Embryonic facial prominence (tissue), 1 donor: ENCODE data around the gene C19orf25.
"Not testable (repeated sequence)": the region's sequence is repeated elsewhere in the genome, so short reads cannot be mapped to it uniquely, and the experiment has no call there.

Experiments used
- DNase-seq: peaks from one replicate; pipeline ENCODE4 v3.0.0-alpha.2; 2016; ENCODE audit errors: extremely low spot score

C19orf25 gene

DNA sequence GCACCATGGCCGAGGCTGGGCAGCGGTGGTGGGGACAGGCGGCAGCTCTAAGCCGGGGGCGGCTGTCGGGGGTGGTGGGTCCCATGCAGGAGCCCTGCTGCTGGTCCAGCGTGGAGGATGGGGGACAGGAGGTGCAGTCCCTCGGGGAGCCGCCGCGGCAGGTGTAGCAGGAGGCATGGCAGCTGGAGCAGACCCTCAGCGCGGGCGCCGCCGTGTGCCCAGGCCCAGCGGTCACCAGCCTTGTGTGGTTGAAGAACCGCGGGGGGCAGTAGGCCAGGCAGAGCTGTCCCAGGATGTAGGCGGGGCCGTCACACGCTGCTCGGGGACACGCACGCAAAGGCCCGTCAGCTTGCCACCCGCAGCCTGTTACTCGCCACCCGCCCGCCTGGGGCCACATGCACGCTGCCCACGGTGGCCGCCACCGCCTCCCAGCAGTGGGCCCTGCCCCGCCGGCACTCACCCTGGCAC is 2.9 kb upstream of the C19orf25 start:
- no peak for DNase-seq

DNA sequence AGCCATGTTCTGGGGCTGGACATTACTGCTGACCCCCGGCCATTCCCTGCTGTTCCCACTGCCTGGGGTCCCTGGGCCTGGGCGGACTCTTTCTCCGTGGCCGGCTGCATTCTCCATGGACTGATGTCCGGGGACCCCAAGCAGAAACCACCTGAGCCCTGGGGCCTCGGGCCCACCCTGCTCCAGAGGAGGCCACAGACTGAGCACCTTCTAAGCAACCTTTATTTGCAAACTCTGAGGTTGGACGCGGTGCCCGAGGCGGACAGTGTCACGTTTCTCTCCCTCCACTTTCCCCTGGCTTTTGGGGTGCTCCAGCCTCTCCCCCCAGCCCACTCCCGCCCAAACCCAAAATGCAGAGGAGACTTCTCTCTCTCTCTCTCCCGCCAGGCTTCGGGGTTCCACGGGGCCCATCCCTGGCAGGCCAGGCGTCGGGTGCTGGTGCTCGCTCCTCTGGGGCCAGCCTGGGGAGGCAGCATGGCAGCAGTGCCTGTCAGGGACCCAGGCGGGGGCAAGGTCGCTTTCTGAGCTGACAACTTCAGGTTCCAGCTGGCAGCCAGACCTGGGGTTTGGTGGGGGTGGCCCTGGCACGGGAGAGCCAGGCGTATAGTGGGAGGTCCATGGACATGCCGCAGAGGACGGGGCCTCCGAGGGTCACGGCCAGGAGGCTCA is 2.3 kb upstream of the C19orf25 start:
- DNase-seq, result no peak

DNA sequence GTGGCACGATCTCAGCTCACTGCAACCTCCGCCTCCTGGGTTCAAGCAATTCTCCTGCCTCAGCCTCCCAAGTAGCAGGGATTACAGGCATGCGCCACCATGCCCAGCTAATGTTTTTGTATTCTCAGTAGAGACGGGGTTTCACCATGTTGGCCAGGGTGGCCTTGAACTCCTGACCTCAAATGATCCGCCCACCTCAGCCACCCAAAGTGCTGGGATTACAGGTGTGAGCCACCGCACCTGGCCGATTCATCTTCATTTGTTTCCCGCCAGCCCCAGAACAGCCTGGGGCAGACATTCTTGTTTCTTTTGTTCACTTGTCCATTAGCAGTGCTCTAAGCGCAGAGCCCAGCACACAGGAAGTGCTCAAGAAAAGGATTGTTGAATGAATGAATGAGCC is 2.0 kb downstream of the C19orf25 start:
- not testable (repeated sequence) for DNase-seq

DNA sequence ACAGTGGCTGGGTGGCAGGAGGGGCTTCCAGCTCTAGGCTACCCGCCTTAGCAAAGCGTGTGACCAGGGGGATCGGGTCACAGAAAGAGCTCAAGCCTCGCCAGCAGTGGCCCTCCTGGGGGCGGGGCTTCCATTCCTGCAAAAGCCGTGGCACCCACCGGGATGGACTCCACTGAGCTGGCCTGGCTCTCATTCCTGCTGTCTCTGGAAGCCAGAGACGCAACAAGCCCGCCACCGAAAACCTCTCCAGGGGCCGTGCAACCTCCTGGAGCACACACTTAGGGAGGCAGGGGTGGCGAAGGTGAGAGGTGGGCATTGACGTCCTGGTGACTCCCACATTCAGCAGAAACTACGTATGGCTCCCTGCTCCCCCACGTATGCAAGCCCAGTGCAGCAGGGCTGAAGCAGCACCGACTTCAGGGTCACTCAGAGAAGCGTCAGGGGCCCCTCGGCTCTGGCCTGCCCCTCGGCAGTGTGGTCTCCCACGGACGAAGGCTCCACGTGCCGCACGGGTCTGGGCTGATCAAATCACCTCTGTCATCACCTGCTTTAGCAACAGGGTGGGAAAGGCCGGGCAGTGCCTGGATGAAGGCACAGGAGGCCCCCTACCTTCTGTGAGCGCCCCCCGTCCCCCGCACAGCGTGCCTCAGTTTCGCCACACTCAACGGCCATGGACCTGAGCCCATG is 3.1 kb downstream of the C19orf25 start:
- DNase-seq, result no peak

DNA sequence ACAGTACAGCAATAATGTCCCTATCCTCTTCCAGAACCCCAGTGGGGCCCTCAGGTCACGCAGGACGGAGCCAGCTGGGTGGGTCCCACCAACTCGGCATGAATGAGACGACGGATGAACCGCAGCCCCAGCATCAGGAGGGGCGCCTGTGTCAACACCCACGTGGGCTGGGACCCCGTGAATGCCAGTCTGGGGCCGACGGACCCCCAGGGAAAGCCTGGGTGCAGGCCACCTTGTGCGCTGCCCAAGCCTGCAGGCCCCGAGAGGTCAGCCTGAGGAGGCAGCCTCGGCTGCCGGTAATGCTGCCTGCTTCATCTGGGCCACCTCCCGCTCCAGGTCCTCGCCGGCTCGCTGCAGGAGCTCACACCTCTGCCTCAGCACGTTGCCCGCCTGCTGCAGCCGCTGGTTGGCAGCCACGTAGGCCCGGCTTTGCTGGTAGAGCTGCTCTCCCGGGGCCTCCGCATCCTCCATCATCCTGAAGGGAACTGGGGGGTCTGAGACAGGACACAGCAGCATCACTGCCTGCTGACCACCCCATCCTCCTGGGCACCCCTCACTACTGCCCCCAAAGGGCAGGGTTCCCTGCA is 4.2 kb downstream of the C19orf25 start:
- no peak for DNase-seq

DNA sequence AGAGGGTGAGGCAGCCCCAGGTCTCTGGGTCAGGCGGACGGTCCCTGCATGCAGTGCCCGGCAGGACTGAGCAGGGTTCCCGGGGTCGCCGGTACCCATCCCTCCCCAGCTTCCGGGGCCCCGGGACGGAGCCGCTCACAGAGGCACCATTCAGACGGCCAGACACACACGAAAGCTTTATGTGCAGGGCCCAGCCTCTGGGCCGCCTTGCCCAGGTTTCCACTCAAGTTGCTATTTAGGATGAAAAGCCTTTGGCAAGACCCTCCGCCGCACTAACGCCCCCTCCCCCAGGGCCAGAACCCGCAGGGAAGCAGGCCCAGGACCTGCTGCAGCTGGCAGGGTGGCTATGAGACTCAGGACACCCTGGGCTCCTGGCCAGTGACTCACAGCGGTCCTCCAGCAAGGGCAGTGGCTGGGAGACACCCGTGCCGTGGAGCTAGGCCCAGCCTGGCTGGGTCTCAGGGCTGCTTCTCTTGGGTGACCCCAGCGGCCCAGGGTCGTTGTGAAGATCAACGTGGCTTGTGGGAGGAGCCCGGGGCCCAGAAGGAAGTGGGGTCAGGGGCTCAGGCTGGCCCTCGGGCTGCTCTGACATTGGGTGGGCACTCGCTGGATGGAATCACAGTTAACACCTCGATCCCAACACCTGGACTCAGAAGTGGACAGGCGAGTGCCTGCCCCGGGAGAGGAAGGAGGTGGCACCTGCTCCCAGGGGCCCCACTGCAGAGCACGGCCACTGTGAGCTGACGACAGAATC is 4.8 kb downstream of the C19orf25 start:
- no peak for DNase-seq

DNA sequence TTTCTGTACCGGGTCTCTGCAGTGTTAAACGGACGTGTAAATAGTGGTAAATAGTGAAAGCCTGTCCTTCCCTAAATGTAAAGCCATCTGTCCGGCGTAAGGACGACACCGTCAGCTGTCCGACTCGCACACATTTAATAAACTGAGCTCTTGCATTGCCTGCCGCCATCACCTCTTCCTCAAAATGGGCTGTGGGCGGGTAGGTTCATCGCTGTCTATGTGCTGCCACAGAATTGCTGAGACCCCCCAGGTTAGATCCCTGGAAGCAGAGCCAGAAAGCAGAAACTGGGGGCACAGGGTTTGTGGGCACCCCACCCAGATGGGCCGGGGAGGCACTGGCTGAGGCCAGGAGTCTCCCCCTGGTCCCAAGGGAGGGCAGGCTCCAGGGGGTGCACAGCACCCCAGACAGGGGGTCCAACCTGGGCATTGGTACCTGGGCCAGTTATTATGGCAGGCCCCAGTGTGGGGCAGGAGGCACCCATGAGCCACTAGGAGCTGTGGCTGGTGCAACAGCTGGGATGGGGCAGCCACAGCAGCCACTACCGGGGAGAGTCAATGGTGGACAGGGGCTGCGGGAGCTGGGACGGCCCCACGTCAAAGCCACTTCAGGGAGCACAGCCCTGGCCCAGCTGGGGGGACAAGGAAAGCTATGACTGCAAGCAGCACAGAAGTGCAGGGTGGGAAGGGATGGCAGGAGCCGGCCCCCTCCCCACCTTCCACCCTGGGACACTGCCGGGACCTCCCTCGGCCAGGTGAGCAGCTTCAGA is 5.7 kb downstream of the C19orf25 start:
- DNase-seq, result no peak

DNA sequence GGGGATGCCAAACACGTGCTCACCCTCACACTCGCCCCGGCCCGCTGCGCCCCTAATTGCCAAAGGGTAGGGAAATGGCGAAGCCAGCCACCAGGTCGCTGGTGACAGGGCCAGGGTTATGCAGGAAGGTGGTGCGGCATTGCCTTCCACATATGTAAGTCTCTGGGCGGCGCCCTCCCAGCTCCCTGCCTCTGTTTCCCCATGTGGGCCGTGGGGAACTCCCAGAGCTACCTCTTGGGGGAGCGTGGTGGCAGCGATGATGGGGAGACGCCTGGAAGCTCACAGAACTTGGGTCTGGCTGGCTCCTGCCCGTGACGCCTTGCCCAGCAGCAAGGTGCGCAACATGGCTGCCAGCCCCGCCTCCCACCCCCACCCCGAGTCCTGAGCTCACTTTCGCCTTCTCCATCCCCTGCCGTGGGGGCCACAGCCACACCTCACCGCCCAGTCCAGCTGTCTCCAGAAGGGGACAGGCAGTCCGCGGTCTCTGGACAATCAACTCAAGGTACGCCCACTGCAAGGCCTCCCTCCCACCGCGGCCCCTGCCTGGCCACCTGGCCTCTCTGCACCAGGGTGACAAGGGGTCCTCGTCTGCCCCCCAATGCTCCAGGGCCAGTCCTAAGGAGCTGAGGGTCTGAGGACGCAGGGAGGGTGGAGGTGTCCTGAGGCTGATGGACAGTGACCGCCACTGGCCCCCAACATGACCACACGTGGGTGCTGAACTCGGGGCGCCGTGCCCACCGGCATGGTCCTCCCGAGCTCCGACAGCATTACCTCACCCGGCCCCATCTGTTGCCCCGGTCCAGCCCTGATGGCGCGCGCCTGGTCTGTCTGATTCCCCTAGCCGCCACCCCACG is 6.6 kb downstream of the C19orf25 start:
- DNase-seq, result no peak

DNA sequence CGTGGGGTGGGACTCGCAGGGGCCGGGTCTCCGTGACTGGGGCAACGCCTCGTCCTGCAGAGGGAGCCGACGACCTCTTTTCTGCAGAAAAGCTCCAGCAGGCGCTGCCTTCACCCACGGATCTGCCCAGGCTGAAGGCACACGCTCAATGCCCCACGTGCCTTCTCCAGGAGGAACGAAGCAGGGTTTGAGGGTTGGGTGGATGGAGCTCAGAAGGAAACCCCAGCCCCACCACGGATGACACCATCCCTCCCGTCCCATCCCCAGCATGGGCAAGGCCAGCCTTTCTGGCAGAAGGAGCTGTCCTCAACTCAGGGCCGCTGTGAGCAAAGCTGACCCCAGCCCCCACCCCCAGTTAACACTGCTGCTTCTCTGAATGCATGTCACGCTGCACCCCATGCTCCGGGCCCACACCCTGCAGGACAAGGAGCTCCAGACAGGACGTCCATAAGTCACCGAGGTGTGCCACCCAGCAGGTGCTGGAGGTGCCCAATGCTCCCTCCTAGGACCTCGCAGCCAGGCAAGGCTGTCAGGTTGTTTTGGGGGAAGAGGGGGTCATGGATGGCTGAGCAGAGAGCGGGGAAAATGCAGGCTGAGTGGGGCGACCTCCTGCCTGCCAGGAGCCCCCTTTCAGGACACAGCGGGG is 7.4 kb downstream of the C19orf25 start:
- DNase-seq, result no peak

DNA sequence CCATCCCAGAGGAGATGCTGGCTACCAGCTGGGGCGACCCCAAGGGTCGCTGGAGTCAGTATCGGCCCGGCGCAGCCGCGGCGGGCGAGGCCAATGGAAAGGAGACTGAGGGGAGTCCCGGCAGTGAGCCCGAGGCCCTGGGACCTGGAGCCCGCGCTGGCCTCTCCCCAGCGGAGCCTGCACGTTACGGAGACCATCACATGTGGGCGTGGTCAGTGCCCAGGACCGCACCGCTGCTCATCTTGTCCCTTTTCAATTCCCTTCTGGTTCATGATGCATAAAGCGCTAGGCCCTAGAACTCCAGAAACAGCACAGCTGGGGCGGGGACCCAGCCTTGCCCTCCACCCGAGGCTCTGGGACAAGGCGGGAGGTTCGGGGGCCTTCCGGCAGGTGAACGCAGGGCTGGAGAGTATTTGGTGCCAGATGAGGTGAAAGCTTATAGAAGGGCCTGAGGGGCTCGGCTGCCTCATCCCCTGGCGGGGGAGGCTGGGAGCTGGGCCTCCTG is 8.0 kb downstream of the C19orf25 start:
- no peak for DNase-seq

DNA sequence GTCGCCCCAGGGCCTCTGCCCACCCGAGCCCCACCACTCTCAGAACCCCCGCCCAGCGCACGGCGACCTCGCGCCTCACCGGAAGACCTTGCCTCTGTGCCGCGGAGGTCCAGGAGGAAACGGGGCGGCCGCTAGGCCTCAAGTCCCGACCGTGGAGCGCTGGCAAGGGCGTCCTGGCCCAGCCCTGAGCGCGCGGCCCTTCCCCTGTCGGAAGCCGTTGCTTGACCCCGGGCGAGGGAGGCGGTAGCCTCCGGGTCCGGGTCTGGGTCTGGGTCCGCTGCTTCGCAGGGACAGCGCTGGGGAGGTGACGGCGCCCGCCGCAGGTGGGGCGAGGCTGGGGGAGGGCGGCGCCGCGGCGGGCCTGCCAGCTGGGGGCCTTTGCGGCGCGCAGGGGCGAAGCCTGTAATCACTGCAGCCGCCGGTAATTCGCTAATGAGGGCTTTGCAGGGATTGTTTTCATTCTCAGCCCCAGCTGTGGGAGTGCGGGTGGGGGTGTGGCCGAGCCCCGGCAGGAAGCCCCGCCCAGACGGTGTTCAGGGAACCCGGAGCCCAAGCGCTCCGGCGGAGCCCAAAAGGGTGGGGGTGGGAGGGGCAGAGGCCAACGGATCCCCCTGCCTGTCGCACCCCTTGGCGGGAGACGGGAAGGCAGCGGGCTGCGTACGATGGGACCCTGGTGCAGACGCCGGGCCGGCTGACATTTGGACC is 8.6 kb downstream of the C19orf25 start:
- DNase-seq, result no peak

DNA sequence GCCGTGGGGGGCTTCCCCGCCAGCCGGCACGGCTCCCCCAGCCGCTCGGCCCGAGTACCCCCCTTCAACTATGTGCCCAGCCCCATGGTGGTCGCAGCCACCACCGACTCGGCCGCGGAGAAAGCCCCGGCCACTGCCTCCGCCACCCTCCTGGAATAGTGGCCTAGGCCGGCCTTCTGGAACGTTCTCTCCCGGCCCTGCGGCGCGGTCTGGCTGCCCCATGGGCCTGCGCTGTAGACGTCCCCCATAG is 9.0 kb downstream of the C19orf25 start:
- no peak for DNase-seq

DNA sequence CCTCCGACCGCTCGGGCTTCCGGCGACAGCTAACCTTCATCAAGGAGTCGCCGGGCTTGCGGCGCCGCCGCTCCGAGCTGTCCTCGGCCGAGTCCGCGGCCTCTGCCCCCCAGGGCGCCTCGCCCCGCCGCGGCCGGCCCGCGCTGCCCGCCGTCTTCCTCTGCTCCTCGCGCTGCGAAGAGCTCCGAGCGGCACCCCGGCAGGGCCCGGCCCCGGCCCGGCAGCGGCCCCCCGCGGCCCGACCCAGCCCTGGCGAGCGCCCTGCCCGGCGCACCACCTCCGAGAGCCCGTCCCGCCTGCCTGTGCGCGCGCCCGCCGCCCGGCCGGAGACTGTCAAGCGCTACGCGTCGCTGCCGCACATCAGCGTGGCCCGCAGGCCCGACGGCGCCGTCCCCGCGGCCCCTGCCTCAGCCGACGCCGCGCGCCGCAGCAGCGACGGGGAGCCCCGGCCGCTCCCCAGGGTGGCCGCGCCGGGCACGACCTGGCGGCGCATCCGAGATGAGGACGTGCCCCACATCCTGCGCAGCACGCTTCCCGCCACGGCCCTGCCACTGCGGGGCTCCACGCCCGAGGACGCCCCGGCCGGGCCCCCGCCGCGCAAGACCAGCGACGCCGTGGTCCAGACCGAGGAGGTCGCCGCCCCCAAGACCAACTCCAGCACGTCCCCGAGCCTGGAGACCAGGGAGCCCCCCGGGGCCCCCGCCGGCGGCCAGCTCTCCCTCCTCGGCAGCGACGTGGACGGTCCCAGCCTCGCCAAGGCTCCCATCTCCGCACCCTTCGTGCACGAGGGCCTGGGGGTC is 9.6 kb downstream of the C19orf25 start:
- no peak for DNase-seq

DNA sequence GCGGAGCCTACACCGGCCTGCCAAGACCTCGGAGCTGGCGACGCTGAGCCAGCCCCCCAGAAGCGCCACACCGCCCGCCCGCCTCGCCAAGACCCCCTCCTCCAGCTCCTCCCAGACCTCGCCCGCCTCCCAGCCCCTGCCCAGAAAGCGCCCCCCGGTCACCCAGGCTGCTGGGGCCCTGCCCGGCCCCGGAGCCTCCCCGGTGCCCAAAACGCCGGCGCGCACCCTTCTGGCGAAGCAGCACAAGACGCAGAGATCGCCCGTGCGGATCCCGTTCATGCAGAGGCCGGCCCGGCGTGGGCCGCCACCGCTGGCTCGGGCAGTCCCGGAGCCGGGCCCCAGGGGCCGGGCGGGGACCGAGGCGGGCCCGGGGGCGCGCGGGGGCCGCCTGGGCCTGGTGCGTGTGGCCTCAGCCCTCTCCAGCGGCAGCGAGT is 10.2 kb downstream of the C19orf25 start:
- DNase-seq, result no peak

DNA sequence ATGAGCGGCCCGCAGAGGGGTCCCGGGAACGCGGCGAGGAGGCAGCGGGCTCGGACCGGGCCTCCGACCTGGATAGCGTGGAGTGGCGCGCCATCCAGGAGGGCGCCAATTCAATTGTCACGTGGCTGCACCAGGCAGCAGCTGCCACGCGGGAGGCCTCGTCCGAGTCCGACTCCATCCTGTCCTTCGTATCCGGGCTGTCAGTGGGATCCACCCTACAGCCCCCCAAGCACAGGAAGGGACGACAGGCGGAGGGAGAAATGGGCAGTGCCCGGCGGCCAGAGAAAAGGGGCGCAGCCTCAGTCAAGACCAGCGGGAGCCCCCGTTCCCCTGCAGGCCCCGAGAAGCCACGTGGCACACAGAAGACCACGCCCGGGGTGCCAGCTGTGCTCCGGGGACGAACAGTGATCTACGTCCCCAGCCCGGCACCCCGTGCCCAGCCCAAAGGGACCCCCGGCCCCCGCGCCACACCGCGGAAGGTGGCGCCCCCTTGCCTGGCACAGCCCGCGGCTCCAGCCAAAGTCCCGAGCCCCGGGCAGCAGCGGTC is 10.7 kb downstream of the C19orf25 start:
- no peak for DNase-seq

DNA sequence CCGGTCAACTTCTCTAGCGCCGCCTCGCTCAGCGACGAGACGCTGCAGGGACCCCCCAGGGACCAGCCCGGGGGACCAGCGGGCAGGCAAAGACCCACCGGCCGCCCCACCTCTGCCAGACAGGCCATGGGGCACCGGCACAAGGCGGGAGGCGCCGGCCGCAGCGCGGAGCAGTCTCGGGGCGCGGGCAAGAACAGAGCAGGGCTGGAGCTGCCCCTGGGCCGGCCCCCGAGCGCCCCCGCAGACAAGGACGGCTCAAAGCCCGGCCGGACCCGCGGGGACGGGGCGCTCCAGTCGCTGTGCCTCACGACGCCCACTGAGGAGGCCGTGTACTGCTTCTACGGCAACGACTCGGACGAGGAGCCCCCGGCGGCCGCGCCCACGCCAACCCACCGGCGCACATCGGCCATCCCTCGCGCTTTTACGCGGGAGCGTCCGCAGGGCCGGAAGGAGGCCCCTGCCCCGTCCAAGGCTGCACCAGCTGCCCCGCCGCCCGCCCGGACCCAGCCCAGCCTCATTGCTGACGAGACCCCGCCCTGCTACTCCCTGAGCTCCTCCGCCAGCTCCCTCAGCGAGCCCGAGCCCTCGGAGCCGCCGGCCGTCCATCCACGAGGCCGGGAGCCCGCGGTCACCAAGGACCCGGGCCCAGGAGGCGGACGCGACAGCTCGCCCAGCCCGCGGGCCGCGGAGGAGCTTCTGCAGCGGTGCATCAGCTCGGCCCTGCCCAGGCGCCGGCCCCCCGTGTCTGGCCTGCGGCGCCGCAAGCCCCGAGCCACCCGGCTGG is 11.3 kb downstream of the C19orf25 start:
- no peak for DNase-seq

DNA sequence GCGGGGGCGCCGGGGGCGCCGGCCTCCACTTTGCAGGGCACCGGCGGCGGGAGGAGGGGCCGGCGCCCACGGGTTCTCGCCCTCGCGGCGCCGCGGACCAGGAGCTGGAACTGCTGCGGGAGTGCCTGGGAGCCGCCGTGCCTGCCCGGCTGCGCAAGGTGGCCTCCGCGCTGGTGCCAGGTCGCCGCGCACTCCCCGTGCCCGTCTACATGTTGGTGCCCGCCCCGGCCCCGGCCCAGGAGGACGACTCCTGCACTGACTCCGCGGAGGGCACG is 11.9 kb downstream of the C19orf25 start:
- DNase-seq, result no peak
